HEK293 (cell line): Measurements from ENCODE around the gene TMEM184A.
A peak's percentile ranks its signal among the peaks of the same experiment; 100 is the strongest.

ENCODE experiments used
- GLIS2 ChIP-seq: fragments of 450-650 bp; formaldehyde crosslinking; IDR thresholded peaks from 2 replicates; pipeline ENCODE4 v1.5.1; 2016; ENCODE audit warnings: missing biosample characterization, missing genetic modification characterization
- HOXD13 ChIP-seq: sonication (generic); formaldehyde crosslinking; IDR thresholded peaks from 2 replicates; pipeline ENCODE4 v1.8.0; 2022; ENCODE audit warnings: missing genetic modification reagents, borderline replicate concordance
- TCF7L2 ChIP-seq: IDR thresholded peaks from 2 replicates; pipeline ENCODE4 v1.6.1; 2011; ENCODE audit warnings: low read depth, mild to moderate bottlenecking, inconsistent platforms, low read length, moderate library complexity, borderline replicate concordance
- ZBTB1 ChIP-seq: fragments of 450-650 bp; formaldehyde crosslinking; IDR thresholded peaks from 2 replicates; pipeline ENCODE4 v1.5.1; 2016; ENCODE audit warnings: missing biosample characterization, missing genetic modification characterization
- ZBTB17 ChIP-seq: fragments of 450-650 bp; formaldehyde crosslinking; IDR thresholded peaks from 2 replicates; pipeline ENCODE4 v1.5.1; 2016; ENCODE audit warnings: missing biosample characterization, missing genetic modification characterization
- ZNF112 ChIP-seq: fragments of 450-650 bp; formaldehyde crosslinking; IDR thresholded peaks from 2 replicates; pipeline ENCODE4 v1.5.0; 2017; ENCODE audit warnings: missing biosample characterization, missing genetic modification characterization
- ZNF114 ChIP-seq: fragments of 450-650 bp; formaldehyde crosslinking; IDR thresholded peaks from 2 replicates; pipeline ENCODE4 v1.5.0; 2017; ENCODE audit warnings: missing biosample characterization, missing genetic modification characterization
- ZNF140 ChIP-seq: fragments of 450-650 bp; formaldehyde crosslinking; IDR thresholded peaks from 2 replicates; pipeline ENCODE4 v1.5.1; 2016; ENCODE audit warnings: missing biosample characterization, missing genetic modification characterization
- ZNF157 ChIP-seq: fragments of 450-650 bp; formaldehyde crosslinking; IDR thresholded peaks from 2 replicates; pipeline ENCODE4 v1.5.1; 2016; ENCODE audit warnings: missing biosample characterization, missing genetic modification characterization
- ZNF169 ChIP-seq: fragments of 450-650 bp; formaldehyde crosslinking; IDR thresholded peaks from 2 replicates; pipeline ENCODE4 v1.5.1; 2016; ENCODE audit warnings: missing biosample characterization, missing genetic modification characterization
- ZNF2 ChIP-seq: fragments of 450-650 bp; formaldehyde crosslinking; IDR thresholded peaks from 2 replicates; pipeline ENCODE4 v1.5.1; 2016; ENCODE audit warnings: missing biosample characterization, missing genetic modification characterization
- ZNF211 ChIP-seq: fragments of 450-650 bp; formaldehyde crosslinking; IDR thresholded peaks from 2 replicates; pipeline ENCODE4 v1.5.1; 2016; ENCODE audit warnings: low read depth, missing biosample characterization, missing genetic modification characterization
- ZNF23 ChIP-seq: fragments of 450-650 bp; formaldehyde crosslinking; IDR thresholded peaks from 2 replicates; pipeline ENCODE4 v1.5.1; 2016; ENCODE audit warnings: missing biosample characterization, missing genetic modification characterization, borderline replicate concordance
- ZNF248 ChIP-seq: fragments of 450-650 bp; formaldehyde crosslinking; IDR thresholded peaks from 2 replicates; pipeline ENCODE4 v1.5.1; 2017; ENCODE audit warnings: missing biosample characterization, missing genetic modification characterization
- ZNF302 ChIP-seq: fragments of 450-650 bp; formaldehyde crosslinking; IDR thresholded peaks from 2 replicates; pipeline ENCODE4 v1.5.1; 2016; ENCODE audit warnings: missing biosample characterization, missing genetic modification characterization, low read depth
- ZNF404 ChIP-seq: fragments of 450-650 bp; formaldehyde crosslinking; IDR thresholded peaks from 2 replicates; pipeline ENCODE4 v1.5.1; 2017; ENCODE audit warnings: missing biosample characterization, missing genetic modification characterization
- ZNF426 ChIP-seq: fragments of 450-650 bp; formaldehyde crosslinking; IDR thresholded peaks from 2 replicates; pipeline ENCODE4 v1.5.1; 2017; ENCODE audit warnings: missing biosample characterization, missing genetic modification characterization, mild to moderate bottlenecking, inconsistent platforms, moderate library complexity
- ZNF433 ChIP-seq: fragments of 450-650 bp; formaldehyde crosslinking; IDR thresholded peaks from 2 replicates; pipeline ENCODE4 v1.5.1; 2016; ENCODE audit warnings: missing biosample characterization, missing genetic modification characterization, low read depth
- ZNF488 ChIP-seq: fragments of 450-650 bp; formaldehyde crosslinking; IDR thresholded peaks from 2 replicates; pipeline ENCODE4 v1.5.1; 2016; ENCODE audit warnings: missing biosample characterization, missing genetic modification characterization
- ZNF513 ChIP-seq: fragments of 450-650 bp; IDR thresholded peaks from 2 replicates; pipeline ENCODE4 v1.5.1; 2018; ENCODE audit warnings: missing biosample characterization, missing genetic modification characterization
- ZNF530 ChIP-seq: fragments of 450-650 bp; formaldehyde crosslinking; IDR thresholded peaks from 2 replicates; pipeline ENCODE4 v1.5.1; 2016; ENCODE audit warnings: low read depth, missing biosample characterization, missing genetic modification characterization
- ZNF544 ChIP-seq: fragments of 450-650 bp; formaldehyde crosslinking; IDR thresholded peaks from 2 replicates; pipeline ENCODE4 v1.5.0; 2017; ENCODE audit warnings: missing biosample characterization, missing genetic modification characterization
- ZNF571 ChIP-seq: fragments of 450-650 bp; formaldehyde crosslinking; IDR thresholded peaks from 2 replicates; pipeline ENCODE4 v1.5.0; 2017; ENCODE audit warnings: missing biosample characterization, missing genetic modification characterization
- ZNF624 ChIP-seq: fragments of 450-650 bp; formaldehyde crosslinking; IDR thresholded peaks from 2 replicates; pipeline ENCODE4 v1.5.1; 2017; ENCODE audit warnings: missing biosample characterization, missing genetic modification characterization
- ZNF654 ChIP-seq: fragments of 450-650 bp; formaldehyde crosslinking; IDR thresholded peaks from 2 replicates; pipeline ENCODE4 v1.5.1; 2016; ENCODE audit warnings: low read depth, missing biosample characterization, missing genetic modification characterization
- ZNF660 ChIP-seq: fragments of 450-650 bp; IDR thresholded peaks from 2 replicates; pipeline ENCODE4 v1.5.1; 2018; ENCODE audit warnings: missing biosample characterization, mild to moderate bottlenecking, missing genetic modification characterization
- ZNF664 ChIP-seq: fragments of 450-650 bp; formaldehyde crosslinking; IDR thresholded peaks from 2 replicates; pipeline ENCODE4 v1.5.1; 2016; ENCODE audit warnings: missing biosample characterization, missing genetic modification characterization
- ZNF704 ChIP-seq: fragments of 450-650 bp; formaldehyde crosslinking; IDR thresholded peaks from 2 replicates; pipeline ENCODE4 v1.5.1; 2016; ENCODE audit warnings: missing biosample characterization, missing genetic modification characterization
- ZNF843 ChIP-seq: fragments of 450-650 bp; formaldehyde crosslinking; IDR thresholded peaks from 2 replicates; pipeline ENCODE4 v1.5.1; 2016; ENCODE audit warnings: missing biosample characterization, missing genetic modification characterization
- ZSCAN16 ChIP-seq: fragments of 450-650 bp; formaldehyde crosslinking; IDR thresholded peaks from 2 replicates; pipeline ENCODE4 v1.5.1; 2016; ENCODE audit warnings: missing biosample characterization, missing genetic modification characterization
- ZSCAN23 ChIP-seq: fragments of 450-650 bp; formaldehyde crosslinking; IDR thresholded peaks from 2 replicates; pipeline ENCODE4 v1.5.1; 2016; ENCODE audit warnings: missing biosample characterization, missing genetic modification characterization
- TF ChIP-seq, protein P1 (sequence below): fragments of 450-650 bp; formaldehyde crosslinking; IDR thresholded peaks from 2 replicates; pipeline ENCODE4 v1.5.1; 2017; ENCODE audit warnings: missing biosample characterization, missing genetic modification characterization
- TF ChIP-seq, protein P2 (sequence below): fragments of 450-650 bp; formaldehyde crosslinking; IDR thresholded peaks from 2 replicates; pipeline ENCODE4 v1.5.1; 2016; ENCODE audit warnings: missing biosample characterization, missing genetic modification characterization
- TF ChIP-seq, protein P3 (sequence below): fragments of 450-650 bp; formaldehyde crosslinking; IDR thresholded peaks from 2 replicates; pipeline ENCODE4 v1.5.1; 2017; ENCODE audit warnings: missing biosample characterization, missing genetic modification characterization

Gene TMEM184A

DNA sequence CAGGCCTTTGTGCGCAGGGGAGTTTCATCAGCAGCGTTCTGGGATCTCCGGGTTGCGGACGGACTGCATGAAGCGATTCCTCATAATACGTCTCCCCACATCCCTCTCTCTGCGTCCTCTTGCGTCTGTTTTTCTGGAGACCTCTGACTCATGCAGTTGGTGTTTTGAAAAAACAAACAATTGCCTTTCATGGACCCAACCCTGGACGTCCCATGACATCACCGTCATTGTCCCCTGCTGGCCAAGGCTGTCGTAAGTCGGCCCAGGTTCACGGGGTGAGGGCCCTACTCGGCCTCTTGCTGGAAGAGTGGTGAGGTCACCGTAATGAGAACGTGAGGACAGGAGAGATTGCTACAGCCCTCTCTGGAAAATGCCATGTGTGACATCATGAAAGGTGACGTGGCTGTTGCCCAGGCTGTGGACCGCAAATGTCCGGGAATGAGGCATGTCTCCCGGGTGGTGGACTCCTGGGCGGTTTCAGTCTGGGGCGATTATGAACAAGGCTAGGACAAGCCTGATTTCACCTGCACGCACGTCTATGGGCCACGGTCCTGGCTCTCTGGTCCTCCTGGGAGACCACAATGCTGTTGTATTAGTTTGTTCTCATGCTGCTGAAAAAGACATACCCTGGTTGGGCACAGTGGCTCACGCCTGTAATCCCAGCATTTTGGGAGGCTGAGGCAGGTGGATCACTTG, 35.3 kb downstream of the TMEM184A start (continued):
- TF ChIP-seq, protein P1, sequence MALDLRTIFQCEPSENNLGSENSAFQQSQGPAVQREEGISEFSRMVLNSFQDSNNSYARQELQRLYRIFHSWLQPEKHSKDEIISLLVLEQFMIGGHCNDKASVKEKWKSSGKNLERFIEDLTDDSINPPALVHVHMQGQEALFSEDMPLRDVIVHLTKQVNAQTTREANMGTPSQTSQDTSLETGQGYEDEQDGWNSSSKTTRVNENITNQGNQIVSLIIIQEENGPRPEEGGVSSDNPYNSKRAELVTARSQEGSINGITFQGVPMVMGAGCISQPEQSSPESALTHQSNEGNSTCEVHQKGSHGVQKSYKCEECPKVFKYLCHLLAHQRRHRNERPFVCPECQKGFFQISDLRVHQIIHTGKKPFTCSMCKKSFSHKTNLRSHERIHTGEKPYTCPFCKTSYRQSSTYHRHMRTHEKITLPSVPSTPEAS (tag by site-specific recombination): no peak
- TF ChIP-seq ZNF114 (tag by site-specific recombination) (no peak), ZNF23 (tag by site-specific recombination) (no peak), ZNF433 (no peak), ZNF248 (tag by site-specific recombination) (no peak), ZNF530 (tag by site-specific recombination) (no peak), GLIS2 (tag by site-specific recombination) (peak; percentile 59), ZNF664 (tag by site-specific recombination) (no peak), ZNF544 (tag by site-specific recombination) (no peak), ZNF654 (no peak), ZNF169 (tag by site-specific recombination) (no peak), ZSCAN23 (tag by site-specific recombination) (0 out of 2 replicates have a peak, but pooled peaks have one; percentile 15), ZNF488 (tag by site-specific recombination) (no peak), ZNF704 (tag by site-specific recombination) (no peak), ZNF112 (tag by site-specific recombination) (no peak), ZNF140 (tag by site-specific recombination) (no peak), ZBTB17 (tag by site-specific recombination) (no peak), ZBTB1 (tag by site-specific recombination) (no peak), ZNF624 (no peak), HOXD13 (CRISPR knock-in tag) (no peak; the same call in 1 of the 2 replicates), ZNF426 (tag by site-specific recombination) (no peak), ZNF513 (tag by site-specific recombination) (no peak), ZNF302 (tag by site-specific recombination) (no peak), ZNF2 (no peak), ZNF157 (no peak), ZNF211 (no peak), ZNF660 (tag by site-specific recombination) (peak; percentile 68; the same call in 1 of the 2 replicates), ZNF843 (tag by site-specific recombination) (no peak), TCF7L2 (no peak), ZSCAN16 (tag by site-specific recombination) (no peak), ZNF571 (no peak), ZNF404 (no peak)
- TF ChIP-seq, protein P2, sequence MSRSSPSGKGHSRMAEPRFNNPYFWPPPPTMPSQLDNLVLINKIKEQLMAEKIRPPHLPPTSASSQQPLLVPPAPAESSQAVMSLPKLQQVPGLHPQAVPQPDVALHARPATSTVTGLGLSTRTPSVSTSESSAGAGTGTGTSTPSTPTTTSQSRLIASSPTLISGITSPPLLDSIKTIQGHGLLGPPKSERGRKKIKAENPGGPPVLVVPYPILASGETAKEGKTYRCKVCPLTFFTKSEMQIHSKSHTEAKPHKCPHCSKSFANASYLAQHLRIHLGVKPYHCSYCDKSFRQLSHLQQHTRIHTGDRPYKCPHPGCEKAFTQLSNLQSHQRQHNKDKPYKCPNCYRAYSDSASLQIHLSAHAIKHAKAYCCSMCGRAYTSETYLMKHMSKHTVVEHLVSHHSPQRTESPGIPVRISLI (tag by site-specific recombination): no peak
- TF ChIP-seq, protein P3, sequence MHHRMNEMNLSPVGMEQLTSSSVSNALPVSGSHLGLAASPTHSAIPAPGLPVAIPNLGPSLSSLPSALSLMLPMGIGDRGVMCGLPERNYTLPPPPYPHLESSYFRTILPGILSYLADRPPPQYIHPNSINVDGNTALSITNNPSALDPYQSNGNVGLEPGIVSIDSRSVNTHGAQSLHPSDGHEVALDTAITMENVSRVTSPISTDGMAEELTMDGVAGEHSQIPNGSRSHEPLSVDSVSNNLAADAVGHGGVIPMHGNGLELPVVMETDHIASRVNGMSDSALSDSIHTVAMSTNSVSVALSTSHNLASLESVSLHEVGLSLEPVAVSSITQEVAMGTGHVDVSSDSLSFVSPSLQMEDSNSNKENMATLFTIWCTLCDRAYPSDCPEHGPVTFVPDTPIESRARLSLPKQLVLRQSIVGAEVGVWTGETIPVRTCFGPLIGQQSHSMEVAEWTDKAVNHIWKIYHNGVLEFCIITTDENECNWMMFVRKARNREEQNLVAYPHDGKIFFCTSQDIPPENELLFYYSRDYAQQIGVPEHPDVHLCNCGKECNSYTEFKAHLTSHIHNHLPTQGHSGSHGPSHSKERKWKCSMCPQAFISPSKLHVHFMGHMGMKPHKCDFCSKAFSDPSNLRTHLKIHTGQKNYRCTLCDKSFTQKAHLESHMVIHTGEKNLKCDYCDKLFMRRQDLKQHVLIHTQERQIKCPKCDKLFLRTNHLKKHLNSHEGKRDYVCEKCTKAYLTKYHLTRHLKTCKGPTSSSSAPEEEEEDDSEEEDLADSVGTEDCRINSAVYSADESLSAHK (tag by site-specific recombination): no peak
